Cardiac fibroblast (primary cell): Measurements from ENCODE around the gene NEIL3.

Experiments
- DNase-seq, 2 donors: peaks; one replicate each; pipeline versions ENCODE4 v3.0.0 to v3.0.0-alpha.2; 2010; ENCODE audit warnings: low read depth in 2 of 2
- H3K4me3 ChIP-seq, 2 donors: replicated peaks in 1 of 2; 1 replicate in 1 of 2; 2 replicates in 1 of 2; pipeline ENCODE4 v1.5.1; 2011; ENCODE audit warnings: low read depth in 2 of 2, low read length in 2 of 2, mild to moderate bottlenecking in 2 of 2, moderate library complexity in 1 of 2
- CTCF ChIP-seq: IDR thresholded peaks from one replicate; pipeline ENCODE4 v1.5.1; 2011; ENCODE audit warnings: low read depth, mild to moderate bottlenecking, low read length, inconsistent platforms

The NEIL3 gene

GRCh38 chr4:177271091-177271490 lies 38.6 kb upstream of the NEIL3 start:
- no peak for TF ChIP-seq CTCF
- H3K4me3 ChIP-seq, result no peak overlapping the region
- DNase-seq, result peak in 1 of 2 donors; percentile 54

- TF ChIP-seq CTCF, result no peak
- DNase-seq, result no peak
- no peak overlapping the region for H3K4me3 ChIP-seq
Measured at GRCh38 chr4:177271915-177272766, 37.5 kb upstream of the NEIL3 start.

GRCh38 chr4:177275999-177276398 lies 33.7 kb upstream of the NEIL3 start:
- no peak for TF ChIP-seq CTCF
- peak in 1 of 2 donors; percentile 6 for DNase-seq
- no peak overlapping the region for H3K4me3 ChIP-seq

DNA sequence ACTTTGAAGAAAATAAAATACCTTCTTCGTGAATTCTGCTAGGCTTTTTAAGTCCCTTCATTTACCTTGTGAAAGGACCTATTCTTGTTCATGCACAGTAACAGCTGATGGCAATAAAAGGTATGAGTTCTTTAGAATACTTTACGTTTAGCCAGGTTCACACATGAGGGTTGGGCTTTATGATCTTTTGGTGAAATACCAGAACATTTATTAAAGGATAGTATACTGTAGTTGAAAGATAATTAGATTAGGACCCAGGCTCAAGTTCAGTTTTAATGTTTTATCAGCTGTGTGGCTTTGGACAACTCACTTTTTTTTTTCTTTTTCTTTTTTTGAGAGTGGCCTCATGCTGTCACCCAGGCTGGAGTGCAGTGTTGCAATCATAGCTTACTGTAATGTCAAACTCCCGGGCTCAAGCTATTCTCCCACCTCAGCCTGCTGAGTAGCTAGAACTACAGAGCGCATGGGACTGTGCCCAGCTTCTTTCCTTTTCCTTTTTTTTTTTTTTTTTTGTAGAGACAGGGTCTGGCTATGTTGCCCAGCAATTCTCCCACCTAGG lies 28.2 kb upstream of the NEIL3 start:
- no peak for TF ChIP-seq CTCF
- H3K4me3 ChIP-seq, result no peak overlapping the region
- DNase-seq, result peak; percentile 16 to 24

GRCh38 chr4:177282284-177282835 lies 27.3 kb upstream of the NEIL3 start:
- DNase-seq, result peak in 1 of 2 donors; percentile 5

GRCh38 chr4:177283167-177283566 lies 26.5 kb upstream of the NEIL3 start:
- TF ChIP-seq CTCF, result no peak
- H3K4me3 ChIP-seq, result no peak overlapping the region
- DNase-seq, result peak; percentile 18 to 39

More at GRCh38 chr4:177282284-177282835, 27.3 kb upstream of the NEIL3 start:
- TF ChIP-seq CTCF, result no peak
- no peak overlapping the region for H3K4me3 ChIP-seq
